T-helper 17 cell (primary cell): Measurements from ENCODE around the gene LRP2. TPM values are rescaled to one million over a fixed set of nuclear protein-coding genes. Genes with fewer than 3 reads are reported as not detected.
"Not testable (repeated sequence)": the region's sequence is repeated elsewhere in the genome, so short reads cannot be mapped to it uniquely, and the experiment has no call there.

ENCODE experiments used
- ATAC-seq: fragments of 150-1000 bp; cut with Tn5 transposase; 2 replicates; pipeline ENCODE4 v1.10.0; 2021; ENCODE audit warnings: mild to moderate bottlenecking, moderate library complexity
- DNase-seq, 3 donors: peaks; one replicate each; pipeline versions ENCODE4 v3.0.0 to v3.0.0-alpha.2; 2020 to 2021
- H3K9me3 ChIP-seq: one replicate; pipeline ENCODE4 v1.7.0; 2013; ENCODE audit warnings: low read length, mild to moderate bottlenecking; ENCODE audit not compliant: control insufficient read depth, poor library complexity, severe bottlenecking
- H3K27ac Mint-ChIP-seq: one replicate; pipeline ENCODE4 v1.8.0; 2022; ENCODE audit warnings: mild to moderate bottlenecking, moderate library complexity, mixed read lengths
- H3K27me3 Mint-ChIP-seq: one replicate; pipeline ENCODE4 v1.8.0; 2022; ENCODE audit warnings: mixed read lengths
- H3K36me3 Mint-ChIP-seq: one replicate; pipeline ENCODE4 v1.8.0; 2022; ENCODE audit warnings: low read depth, mixed read lengths
- H3K4me1 Mint-ChIP-seq: one replicate; pipeline ENCODE4 v1.8.0; 2022; ENCODE audit warnings: mild to moderate bottlenecking, mixed read lengths
- H3K4me3 Mint-ChIP-seq: one replicate; pipeline ENCODE4 v1.8.0; 2022; ENCODE audit warnings: mild to moderate bottlenecking, moderate library complexity, mixed read lengths
- total RNA-seq, 4 donors: library from RNA in 2 of 4; stranded (reverse) in 2 of 4; gene quantifications; one replicate each; pipeline ENCODE4 v1.2.3 and lab custom pipeline; 2022 to 2026

LRP2 gene
- total RNA-seq, 2 donors from 2014 or later: not detected

- Mint-ChIP-seq H3K4me3 (no peak overlapping the region), H3K36me3 (no peaks in the 10 kb centered on the region), H3K27ac (no peak overlapping the region), H3K4me1 (no peaks in the 10 kb centered on the region), H3K27me3 (peaks cover 39% of the 10 kb centered on the region)
- ATAC-seq (no peak), DNase-seq (no peak)
- H3K9me3 ChIP-seq: no peaks in the 10 kb centered on the region
These were observed 22.7 kb downstream of the LRP2 start for GRCh38 chr2:169339657-169340056.

- H3K4me3 Mint-ChIP-seq: no peak overlapping the region
- no peak overlapping the region for H3K27ac Mint-ChIP-seq
- no peak for DNase-seq
These were observed 25.6 kb downstream of the LRP2 start for GRCh38 chr2:169336695-169337094.

GRCh38 chr2:169330555-169331198 is 31.7 kb downstream of the LRP2 start:
- H3K27me3 Mint-ChIP-seq: peaks cover 31% of the 10 kb centered on the region
- H3K4me3 Mint-ChIP-seq: no peak overlapping the region
- H3K4me1 Mint-ChIP-seq: no peaks in the 10 kb centered on the region
- H3K9me3 ChIP-seq: no peaks in the 10 kb centered on the region
- DNase-seq (no peak), ATAC-seq (no peak)
- H3K36me3 Mint-ChIP-seq: no peaks in the 10 kb centered on the region
- H3K27ac Mint-ChIP-seq: no peak overlapping the region

More at GRCh38 chr2:169336695-169337094, 25.6 kb downstream of the LRP2 start:
- no peaks in the 10 kb centered on the region for H3K9me3 ChIP-seq
- Mint-ChIP-seq H3K36me3 (no peaks in the 10 kb centered on the region), H3K4me1 (no peaks in the 10 kb centered on the region), H3K27me3 (peaks cover 31% of the 10 kb centered on the region)
- no peak for ATAC-seq

GRCh38 chr2:169329688-169330554 is 32.4 kb downstream of the LRP2 start:
- ATAC-seq: no peak
- no peak overlapping the region for H3K27ac Mint-ChIP-seq
- no peak overlapping the region for H3K4me3 Mint-ChIP-seq

GRCh38 chr2:169328785-169329184 is 33.5 kb downstream of the LRP2 start:
- H3K9me3 ChIP-seq: no peaks in the 10 kb centered on the region
- no peak for ATAC-seq
- Mint-ChIP-seq H3K4me3 (no peak overlapping the region), H3K27ac (no peak overlapping the region), H3K4me1 (no peaks in the 10 kb centered on the region), H3K36me3 (no peaks in the 10 kb centered on the region), H3K27me3 (peaks cover 31% of the 10 kb centered on the region)
- no peak for DNase-seq

More at GRCh38 chr2:169329688-169330554, 32.4 kb downstream of the LRP2 start:
- DNase-seq: no peak
- H3K36me3 Mint-ChIP-seq: no peaks in the 10 kb centered on the region
- no peaks in the 10 kb centered on the region for H3K4me1 Mint-ChIP-seq
- H3K9me3 ChIP-seq: no peaks in the 10 kb centered on the region
- peaks cover 31% of the 10 kb centered on the region for H3K27me3 Mint-ChIP-seq

GRCh38 chr2:169327837-169328236 is 34.5 kb downstream of the LRP2 start:
- H3K4me1 Mint-ChIP-seq: not testable (repeated sequence)

GRCh38 chr2:169325886-169326285 is 36.4 kb downstream of the LRP2 start:
- H3K4me3 Mint-ChIP-seq, H3K36me3 Mint-ChIP-seq, ATAC-seq, DNase-seq, H3K27ac Mint-ChIP-seq, H3K9me3 ChIP-seq, H3K4me1 Mint-ChIP-seq: not testable (repeated sequence)
- H3K27me3 Mint-ChIP-seq: peaks cover 15% of the 10 kb centered on the region

More at GRCh38 chr2:169327837-169328236, 34.5 kb downstream of the LRP2 start:
- H3K36me3 Mint-ChIP-seq, DNase-seq, H3K4me3 Mint-ChIP-seq, H3K27ac Mint-ChIP-seq, ATAC-seq, H3K9me3 ChIP-seq: not testable (repeated sequence)
- H3K27me3 Mint-ChIP-seq: peaks cover 31% of the 10 kb centered on the region

GRCh38 chr2:169324581-169325260 is 37.6 kb downstream of the LRP2 start:
- no peak for DNase-seq
- ATAC-seq: no peak
- no peak overlapping the region for H3K4me3 Mint-ChIP-seq
- no peaks in the 10 kb centered on the region for H3K9me3 ChIP-seq
- no peak overlapping the region for H3K27ac Mint-ChIP-seq
- H3K36me3 Mint-ChIP-seq: no peaks in the 10 kb centered on the region
- no peaks in the 10 kb centered on the region for H3K4me1 Mint-ChIP-seq
- peaks cover 13% of the 10 kb centered on the region for H3K27me3 Mint-ChIP-seq

- Mint-ChIP-seq H3K36me3 (no peaks in the 10 kb centered on the region), H3K27me3 (peaks cover 15% of the 10 kb centered on the region), H3K27ac (no peak overlapping the region), H3K4me1 (no peaks in the 10 kb centered on the region), H3K4me3 (no peak overlapping the region)
- ATAC-seq (no peak), DNase-seq (no peak)
- H3K9me3 ChIP-seq: no peaks in the 10 kb centered on the region
These were observed 38.5 kb downstream of the LRP2 start for GRCh38 chr2:169323841-169324240.

- ATAC-seq: no peak
- Mint-ChIP-seq H3K36me3 (no peaks in the 10 kb centered on the region), H3K4me3 (peak overlapping the region; percentile 12), H3K27ac (no peak overlapping the region), H3K4me1 (no peaks in the 10 kb centered on the region), H3K27me3 (peaks cover 29% of the 10 kb centered on the region)
- no peak for DNase-seq
- H3K9me3 ChIP-seq: no peaks in the 10 kb centered on the region
These were observed 41.8 kb downstream of the LRP2 start for GRCh38 chr2:169320561-169320960.

- no peak for DNase-seq
- Mint-ChIP-seq H3K4me1 (no peaks in the 10 kb centered on the region), H3K27ac (no peak overlapping the region), H3K4me3 (no peak overlapping the region), H3K27me3 (peaks cover 32% of the 10 kb centered on the region), H3K36me3 (no peaks in the 10 kb centered on the region)
- no peak for ATAC-seq
- H3K9me3 ChIP-seq: no peaks in the 10 kb centered on the region
These were observed 47.0 kb downstream of the LRP2 start for GRCh38 chr2:169315357-169315756.

- not testable (repeated sequence) for ATAC-seq, H3K27me3 Mint-ChIP-seq, H3K9me3 ChIP-seq, H3K4me3 Mint-ChIP-seq, H3K27ac Mint-ChIP-seq, DNase-seq, H3K36me3 Mint-ChIP-seq, H3K4me1 Mint-ChIP-seq
These were observed 54.0 kb downstream of the LRP2 start for GRCh38 chr2:169308349-169308748.

GRCh38 chr2:169304689-169305088 is 57.6 kb downstream of the LRP2 start:
- not testable (repeated sequence) for H3K9me3 ChIP-seq, H3K4me3 Mint-ChIP-seq, H3K27ac Mint-ChIP-seq, H3K36me3 Mint-ChIP-seq, ATAC-seq, DNase-seq, H3K4me1 Mint-ChIP-seq
- peaks cover 10% of the 10 kb centered on the region for H3K27me3 Mint-ChIP-seq
